Raji (cell line): Measurements from ENCODE around the gene SUCNR1.

Experiments used
- POLR2A ChIP-seq: IDR thresholded peaks from 2 replicates; pipeline ENCODE4 v1.6.1; 2011; ENCODE audit warnings: low read depth, low read length, control low read depth; ENCODE audit not compliant: insufficient read depth

SUCNR1 gene

DNA sequence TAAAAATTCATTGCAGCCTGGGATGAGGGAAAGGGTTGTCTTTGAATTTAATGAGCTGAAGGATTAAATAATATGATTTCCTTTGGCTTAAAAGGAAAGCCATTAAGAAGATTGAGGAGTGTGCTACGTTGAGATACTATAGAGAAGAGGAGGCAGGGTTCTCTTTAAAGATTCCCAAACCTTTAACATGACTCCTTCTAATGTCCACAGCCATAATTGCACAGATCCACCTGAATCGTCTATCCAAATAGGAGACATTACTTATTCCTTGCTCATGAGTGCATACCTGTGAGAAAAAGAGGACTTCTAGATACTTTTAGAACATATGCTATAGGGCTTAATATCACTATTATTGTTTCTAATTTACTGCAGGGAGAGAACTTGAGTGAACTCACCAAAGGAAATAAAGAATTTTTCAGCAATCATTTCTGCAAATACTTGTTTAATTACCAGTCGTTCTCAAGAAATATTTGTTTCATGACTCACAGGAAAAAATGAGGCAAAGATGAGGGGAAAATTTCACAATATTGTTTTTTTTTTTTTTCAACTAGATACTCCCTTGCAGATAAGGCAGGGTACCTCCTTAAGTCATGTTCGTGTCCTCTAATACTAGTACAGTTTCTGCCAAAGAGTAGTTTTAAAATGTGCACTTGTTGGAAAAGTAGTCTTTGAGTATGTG, 8.9 kb upstream of the SUCNR1 start:
- no peak for TF ChIP-seq POLR2A

GRCh38 chr3:151866711-151867410, 6.6 kb upstream of the SUCNR1 start:
- TF ChIP-seq POLR2A: no peak

DNA sequence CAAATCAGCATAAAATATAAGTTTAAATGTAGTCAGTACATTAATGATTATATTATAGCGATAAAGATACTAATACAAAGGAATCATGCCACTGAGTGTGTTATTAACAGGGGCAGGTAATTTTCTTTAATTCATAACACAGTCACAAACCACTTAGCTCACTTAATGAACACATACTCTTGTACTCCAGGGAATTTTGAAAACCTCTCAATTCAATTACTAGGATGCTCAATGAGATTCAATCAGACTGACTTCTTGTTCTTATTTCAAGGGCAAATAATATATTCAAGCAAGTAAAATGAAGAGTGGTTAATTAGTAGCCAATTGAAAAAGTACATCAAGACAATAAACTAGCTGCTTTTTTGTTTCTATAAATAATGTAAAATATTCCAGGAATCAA, 5.8 kb upstream of the SUCNR1 start:
- TF ChIP-seq POLR2A: no peak

GRCh38 chr3:151869181-151869580, 4.3 kb upstream of the SUCNR1 start:
- no peak for TF ChIP-seq POLR2A

DNA sequence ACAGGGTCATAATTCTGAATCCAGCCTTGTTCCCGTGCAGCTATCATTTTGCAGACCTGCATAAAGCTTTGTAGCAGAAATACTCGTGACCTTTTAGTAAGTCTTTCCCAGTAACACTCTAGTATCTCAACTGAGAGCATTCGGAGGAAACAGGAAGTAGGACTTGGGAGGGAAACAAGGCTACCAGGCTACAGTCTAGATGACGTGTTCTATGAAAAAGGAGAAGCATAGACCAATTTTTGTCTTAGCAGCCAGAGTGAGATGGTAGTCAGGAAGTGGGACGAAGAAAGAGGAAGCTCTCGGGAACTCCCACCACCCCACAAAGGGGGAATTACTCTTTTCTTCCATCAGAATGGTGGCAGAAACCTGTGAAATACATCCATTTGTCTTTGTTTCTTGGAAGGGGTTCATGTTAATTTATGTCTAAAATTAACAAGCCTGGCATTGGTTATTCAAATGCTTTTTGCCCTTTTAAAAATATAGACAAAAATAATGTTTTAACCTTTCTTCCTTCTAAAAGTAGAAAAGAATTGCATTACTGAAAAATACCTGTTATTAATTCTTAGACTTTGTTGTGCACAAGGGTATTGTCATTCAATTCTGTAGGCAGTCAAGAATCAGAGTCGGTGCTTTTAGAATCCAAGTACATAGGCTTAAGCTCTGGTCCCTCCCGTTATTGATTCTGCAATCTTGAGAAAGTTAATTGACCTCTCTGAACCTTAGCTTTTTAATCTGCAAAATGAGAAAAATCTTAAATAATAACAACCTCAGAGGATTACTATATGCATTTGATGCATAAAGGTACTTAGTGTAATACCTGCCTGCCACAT, 1.6 kb upstream of the SUCNR1 start:
- TF ChIP-seq POLR2A: no peak

GRCh38 chr3:151875759-151876158, 2.3 kb downstream of the SUCNR1 start:
- no peak for TF ChIP-seq POLR2A

DNA sequence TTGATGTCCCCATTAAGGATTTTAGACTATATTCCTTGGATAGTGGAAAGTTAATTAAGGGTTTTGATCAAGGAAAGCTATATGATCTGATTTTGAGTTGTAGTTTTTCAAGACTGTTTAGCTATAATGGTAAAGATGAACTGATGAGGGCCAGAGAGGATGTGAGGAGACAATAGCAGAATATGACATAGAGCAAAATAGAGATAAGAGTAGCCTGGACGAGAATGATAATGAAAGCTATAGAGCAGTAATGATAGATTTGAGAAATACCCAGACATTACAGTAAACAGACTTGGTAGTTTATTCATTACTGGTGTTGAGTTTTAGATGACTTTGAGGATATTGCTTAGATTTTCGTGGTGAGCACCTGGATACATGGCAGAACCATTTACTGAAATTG, 3.8 kb downstream of the SUCNR1 start:
- no peak for TF ChIP-seq POLR2A

- TF ChIP-seq POLR2A: no peak
These were observed 5.0 kb downstream of the SUCNR1 start for GRCh38 chr3:151878465-151878864.

GRCh38 chr3:151879037-151879436, 5.6 kb downstream of the SUCNR1 start:
- TF ChIP-seq POLR2A: no peak

DNA sequence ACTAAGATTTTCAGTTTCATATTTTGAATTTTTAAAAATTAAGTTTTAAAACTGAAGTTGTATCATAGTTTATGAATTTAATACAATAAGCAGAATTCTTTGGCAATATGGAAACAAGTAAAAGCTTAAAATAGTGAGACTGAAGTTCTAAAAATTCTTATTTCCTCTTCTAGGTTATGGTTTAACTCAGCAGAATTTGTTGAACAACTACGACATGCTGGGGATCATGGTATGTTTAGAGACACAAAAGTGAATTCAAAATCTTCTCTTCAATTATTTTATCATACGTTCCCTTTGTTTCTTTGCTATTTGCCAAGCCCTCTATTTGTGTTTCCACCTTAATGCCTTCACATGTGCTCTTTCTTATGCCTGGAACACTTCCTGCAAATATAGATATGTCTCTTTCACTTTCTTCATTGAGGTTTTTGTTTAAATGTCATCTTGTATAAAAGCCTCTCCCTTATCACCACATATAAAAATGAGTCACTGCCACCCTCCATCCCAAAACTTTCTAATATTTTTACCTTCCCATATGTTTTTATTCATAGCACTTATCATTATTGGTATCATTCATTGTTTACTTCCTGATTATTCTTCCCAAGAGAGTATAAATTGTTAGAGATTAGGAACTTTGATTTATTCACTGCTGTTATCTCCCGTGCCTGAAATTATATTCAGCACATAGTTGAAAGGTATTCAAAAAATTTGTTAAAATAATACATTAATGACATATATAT, 6.4 kb downstream of the SUCNR1 start:
- TF ChIP-seq POLR2A: no peak

GRCh38 chr3:151880416-151880690, 6.9 kb downstream of the SUCNR1 start:
- no peak for TF ChIP-seq POLR2A

DNA sequence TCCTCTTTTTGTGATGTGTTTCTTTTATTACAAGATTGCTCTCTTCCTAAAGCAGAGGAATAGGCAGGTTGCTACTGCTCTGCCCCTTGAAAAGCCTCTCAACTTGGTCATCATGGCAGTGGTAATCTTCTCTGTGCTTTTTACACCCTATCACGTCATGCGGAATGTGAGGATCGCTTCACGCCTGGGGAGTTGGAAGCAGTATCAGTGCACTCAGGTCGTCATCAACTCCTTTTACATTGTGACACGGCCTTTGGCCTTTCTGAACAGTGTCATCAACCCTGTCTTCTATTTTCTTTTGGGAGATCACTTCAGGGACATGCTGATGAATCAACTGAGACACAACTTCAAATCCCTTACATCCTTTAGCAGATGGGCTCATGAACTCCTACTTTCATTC, 7.7 kb downstream of the SUCNR1 start:
- no peak for TF ChIP-seq POLR2A

DNA sequence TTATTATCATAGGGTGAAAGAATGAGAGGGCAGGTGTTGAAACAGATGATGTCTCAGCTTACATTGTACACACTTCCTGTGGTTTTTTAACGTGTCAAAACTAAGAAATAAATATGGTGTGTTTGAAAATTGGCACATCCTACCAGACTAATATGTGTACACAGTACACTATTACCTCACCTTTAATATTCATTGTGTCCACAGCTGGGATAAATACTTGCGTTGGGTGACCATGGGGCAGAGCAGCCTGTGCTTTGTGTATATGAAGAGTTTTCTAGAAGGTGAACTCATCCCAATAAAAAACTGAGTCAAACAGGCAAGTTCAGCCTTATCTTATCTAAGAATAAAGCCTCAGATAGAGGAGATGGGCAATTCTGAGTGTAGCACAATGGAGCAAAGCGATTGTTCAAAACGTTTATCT, 17.3 kb downstream of the SUCNR1 start:
- no peak for TF ChIP-seq POLR2A

DNA sequence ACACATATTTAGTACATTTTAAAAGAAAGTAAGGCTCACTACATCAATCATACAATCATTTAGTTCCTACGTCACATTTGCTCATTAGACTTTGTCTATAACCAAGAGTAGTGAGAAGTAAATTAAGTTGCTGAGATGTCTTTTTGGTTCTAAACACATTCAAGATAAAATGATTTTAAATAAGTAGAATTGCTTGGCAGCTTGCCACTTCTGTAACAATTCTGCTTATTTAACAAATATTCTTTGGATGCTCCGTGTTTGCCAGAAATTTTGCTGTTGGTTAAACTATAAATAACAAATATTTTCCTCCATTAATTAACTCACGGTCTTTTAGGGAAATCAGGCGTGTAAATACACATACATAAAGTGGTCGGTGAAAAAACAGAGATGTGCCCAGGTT, 18.3 kb downstream of the SUCNR1 start:
- no peak for TF ChIP-seq POLR2A

GRCh38 chr3:151894219-151894618, 20.8 kb downstream of the SUCNR1 start:
- no peak for TF ChIP-seq POLR2A
